Activated CD4-positive, alpha-beta T cell treated with anti-CD3 and anti-CD28 coated beads, Interleukin-2, Interleukin-6, amounts not matched to agents 100 ng/mL and 50 ng/mL, durations not matched to agents 16 hours and 8 hours (primary cell): Measurements from ENCODE around the gene STARD3.
"Not testable (repeated sequence)": the region's sequence is repeated elsewhere in the genome, so short reads cannot be mapped to it uniquely, and the experiment has no call there.

Experiments used
- DNase-seq: peaks from one replicate; pipeline ENCODE4 v3.0.0-alpha.2; 2020

The STARD3 gene

DNA sequence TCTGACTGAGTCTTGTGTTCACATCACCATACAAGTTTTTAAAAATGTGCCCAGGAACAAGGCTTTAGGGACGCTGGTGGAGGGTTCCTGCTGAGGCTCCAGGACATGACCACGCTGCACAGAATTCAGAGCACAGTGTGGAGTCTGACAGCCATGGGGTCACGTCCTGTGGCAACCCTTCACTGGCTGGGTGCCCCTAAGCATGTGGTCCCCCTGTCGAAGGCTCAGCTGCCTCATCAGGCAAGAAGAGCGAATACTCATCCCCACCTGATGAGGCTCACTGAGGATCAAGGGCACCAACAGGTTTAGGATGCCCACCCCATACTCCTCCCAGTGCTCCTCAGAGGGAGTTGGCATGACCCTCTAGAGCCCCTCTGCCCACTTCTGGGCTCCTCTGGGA lies 37.2 kb downstream of the STARD3 start:
- no peak for DNase-seq

- DNase-seq: no peak
These were observed 37.9 kb downstream of the STARD3 start for GRCh38 chr17:39674702-39675389.

DNA sequence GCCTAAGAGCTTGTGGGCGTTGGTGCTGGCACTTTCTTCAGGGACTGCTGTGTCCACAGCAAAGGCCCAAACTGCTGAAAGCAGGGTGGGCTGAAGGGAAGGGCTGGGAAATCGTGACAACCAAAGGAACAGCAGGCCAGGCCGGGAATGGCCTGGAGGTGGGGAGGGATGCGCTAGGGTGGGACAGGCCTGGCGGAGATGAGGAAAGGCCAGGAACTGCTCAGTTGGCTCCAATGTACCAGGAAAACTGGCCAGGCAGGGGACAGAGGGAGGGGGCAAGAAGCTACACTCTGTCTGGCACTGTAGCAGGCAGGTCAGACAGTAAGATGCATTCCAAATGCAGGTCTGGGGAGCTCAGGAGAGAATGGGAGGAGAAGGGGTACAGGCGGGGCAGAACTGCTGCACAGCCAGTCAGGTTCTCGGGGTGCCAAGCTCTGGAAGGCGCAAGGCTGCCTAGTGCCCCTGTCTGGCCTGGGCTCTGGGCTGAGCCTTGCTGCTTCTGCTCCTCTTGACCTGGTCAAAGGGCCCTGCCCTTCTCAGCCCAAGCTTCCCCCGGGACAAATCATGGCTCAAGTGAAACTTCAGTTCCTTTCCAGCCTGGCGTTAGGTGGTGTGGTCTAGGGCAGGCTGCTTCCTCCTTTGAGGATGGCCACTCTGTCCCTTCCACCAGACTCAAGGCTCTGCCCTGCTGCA lies 38.6 kb downstream of the STARD3 start:
- no peak for DNase-seq

DNA sequence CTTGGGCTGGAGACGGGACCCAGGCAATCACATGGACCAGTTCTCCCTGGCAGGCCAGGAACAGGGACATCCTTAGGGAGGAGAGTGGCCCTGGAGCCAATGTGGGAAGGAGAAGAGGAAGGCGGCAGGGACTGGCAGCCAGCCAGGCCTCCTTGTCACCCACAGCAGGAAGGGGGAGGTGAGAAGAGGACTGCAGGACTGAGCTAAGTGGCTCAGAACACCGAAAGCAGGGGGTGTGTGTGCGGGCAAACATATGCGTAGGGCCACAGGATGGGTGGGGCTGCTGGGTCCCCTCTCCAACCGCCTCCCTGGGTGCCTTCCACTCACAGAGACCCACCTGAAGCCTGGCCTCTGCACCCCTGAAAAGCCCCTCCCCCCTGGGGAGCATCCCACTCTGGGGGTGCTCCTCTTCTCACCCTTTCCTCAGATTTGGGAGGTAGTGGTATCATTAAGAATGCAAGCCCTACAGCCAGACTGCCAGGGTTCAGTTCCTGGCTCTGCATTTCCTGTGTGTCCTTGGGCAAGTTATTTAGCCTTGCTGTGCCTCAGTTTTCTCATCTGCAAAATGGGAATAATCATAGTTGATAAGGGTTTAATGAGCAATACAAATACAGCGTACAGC lies 39.4 kb downstream of the STARD3 start:
- DNase-seq: peak; percentile 57

GRCh38 chr17:39677072-39677471 lies 40.1 kb downstream of the STARD3 start:
- no peak for DNase-seq

- no peak for DNase-seq
These were observed 40.8 kb downstream of the STARD3 start for GRCh38 chr17:39677542-39678339.

GRCh38 chr17:39678340-39679116 lies 41.6 kb downstream of the STARD3 start:
- no peak for DNase-seq

GRCh38 chr17:39679521-39680192 lies 42.7 kb downstream of the STARD3 start:
- DNase-seq: peak; percentile 42

DNA sequence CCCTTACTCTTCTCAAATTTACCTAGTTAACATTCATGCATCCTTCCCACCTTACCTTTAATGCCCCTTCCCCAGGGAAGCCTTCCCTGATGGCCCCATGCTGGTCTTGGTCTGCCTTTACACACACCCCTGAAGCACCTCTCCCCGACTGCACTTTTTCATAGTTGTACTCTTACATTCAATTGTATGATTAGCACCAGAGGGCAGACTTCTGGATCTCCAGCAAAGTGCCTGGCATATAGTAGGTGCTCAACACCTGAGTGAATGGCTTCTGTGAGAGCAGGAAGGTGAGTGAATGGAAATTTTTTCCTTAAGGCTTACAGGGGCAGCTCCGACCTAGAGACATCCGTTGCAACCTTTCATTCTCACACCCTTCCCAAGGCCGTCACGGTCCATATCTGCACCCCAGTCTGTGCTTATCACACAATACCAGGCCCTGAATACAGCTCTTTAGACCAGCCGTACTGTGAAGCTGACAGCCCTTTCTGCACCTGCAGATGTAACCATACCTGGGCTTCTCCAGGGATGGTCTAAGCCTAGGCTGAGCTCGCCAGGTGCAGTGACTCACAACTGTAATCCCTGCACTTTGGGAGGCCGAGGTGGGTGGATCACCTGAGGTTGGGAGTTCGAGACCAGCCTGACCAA lies 46.5 kb downstream of the STARD3 start:
- DNase-seq: no peak

- no peak for DNase-seq
These were observed 47.6 kb downstream of the STARD3 start for GRCh38 chr17:39684369-39685192.

GRCh38 chr17:39687101-39687545 lies 50.2 kb downstream of the STARD3 start:
- DNase-seq: no peak

DNA sequence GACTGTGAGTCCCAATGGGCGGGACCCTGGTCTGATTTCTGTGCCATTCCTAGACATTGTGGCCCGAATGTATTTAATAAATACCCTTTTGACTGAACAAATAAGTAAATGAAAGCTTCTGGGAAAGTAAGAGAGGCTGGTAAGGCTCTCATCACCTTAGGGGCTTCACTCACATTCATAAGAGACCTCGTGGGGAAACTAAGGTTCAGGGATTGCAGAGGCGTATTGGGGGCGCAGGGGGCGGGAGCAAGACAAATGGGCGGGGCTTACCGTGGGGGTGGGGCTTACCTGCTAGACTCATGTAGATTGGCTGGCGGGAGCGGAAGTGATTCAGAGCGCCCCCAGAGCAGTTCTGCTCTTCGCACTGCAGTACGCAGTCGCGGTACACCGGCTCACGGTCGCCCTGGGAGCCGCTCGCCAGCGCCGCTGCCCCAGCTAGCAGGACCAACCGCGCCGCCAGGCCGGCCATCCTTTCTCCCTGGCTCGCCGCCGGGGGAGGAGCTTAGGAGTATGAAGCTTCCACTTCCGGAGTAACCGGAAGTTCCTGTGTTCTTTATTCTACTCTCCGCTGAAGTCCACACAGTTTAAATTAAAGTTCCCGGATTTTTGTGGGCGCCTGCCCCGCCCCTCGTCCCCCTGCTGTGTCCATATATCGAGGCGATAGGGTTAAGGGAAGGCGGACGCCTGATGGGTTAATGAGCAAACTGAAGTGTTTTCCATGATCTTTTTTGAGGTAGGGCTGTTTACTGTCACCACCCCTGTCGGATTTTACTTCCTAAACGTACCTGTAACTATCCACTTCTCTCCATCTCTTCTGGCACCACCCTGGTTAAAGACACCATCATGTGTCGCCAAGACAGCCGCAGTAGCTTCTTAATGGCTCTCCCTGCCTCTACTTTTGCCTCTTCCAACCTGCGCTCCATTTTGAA lies 50.9 kb downstream of the STARD3 start, which contains the start of gene PGAP3:
Gene PGAP3, minus strand, starts transcription at position 512 of the 929 bp plus-strand sequence. Its CDS starts 43 bp downstream, at position 469.
- DNase-seq: peak; percentile 90

DNA sequence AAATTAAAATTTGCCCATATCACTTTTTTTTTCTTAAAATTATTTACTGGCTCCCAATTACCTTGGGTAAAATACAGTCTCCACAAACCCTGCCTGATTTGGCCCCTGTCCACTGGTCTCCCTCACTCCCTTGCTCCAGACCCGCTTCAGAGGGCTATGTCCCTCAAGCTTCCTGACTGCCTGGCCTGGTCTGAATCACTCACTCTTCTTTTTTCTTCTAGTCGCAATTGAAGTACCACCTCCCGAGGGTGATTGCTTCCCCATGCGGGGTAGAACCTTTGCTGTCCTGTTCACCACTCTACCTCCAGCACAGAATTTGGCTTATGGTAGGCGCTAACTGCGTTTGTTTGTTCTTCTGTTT lies 51.5 kb downstream of the STARD3 start:
- no peak for DNase-seq

DNA sequence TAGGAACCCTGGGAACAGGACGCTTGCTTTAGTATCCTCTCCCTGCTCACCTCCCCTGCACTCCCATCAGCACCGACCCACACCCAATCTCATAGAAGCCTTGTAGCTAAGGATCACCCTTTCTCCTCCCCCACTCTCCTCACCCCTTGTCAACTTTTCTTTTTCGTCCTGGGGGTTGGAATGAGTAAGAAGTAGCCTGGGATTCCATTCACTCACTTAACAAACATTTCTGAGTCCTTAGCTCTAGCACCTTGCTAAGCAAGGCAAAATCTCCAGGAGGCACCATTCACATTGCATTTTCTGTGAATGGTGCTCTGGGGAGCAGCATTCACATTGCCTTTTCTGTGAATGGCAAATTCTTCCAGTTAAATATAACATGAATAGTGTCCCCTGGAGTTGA lies 52.0 kb downstream of the STARD3 start:
- DNase-seq: no peak

DNA sequence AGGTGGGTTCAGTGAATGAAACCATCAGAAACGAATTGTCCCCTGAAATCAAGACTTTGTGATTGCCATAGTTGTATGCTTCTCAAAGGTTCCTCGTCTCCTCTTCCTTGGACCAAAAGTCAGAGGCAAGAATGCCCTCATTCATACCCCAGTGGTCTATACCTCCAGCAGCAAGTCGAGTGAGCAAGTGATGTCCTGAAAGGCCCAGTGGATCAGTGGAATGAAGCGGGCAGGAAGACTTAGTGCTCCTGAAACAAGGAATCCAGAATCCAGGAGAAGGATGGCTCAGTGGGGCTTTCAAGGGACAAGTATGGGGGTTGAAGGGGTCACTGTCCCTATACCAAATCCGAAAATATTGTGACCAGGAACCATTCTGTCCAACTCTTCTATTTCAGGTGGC lies 57.6 kb downstream of the STARD3 start:
- no peak for DNase-seq

- DNase-seq: no peak
These were observed 58.1 kb downstream of the STARD3 start for GRCh38 chr17:39695089-39695474.

- DNase-seq: no peak
These were observed 59.8 kb downstream of the STARD3 start for GRCh38 chr17:39696731-39697130.

GRCh38 chr17:39697961-39698360 lies 61.0 kb downstream of the STARD3 start:
- DNase-seq: no peak

DNA sequence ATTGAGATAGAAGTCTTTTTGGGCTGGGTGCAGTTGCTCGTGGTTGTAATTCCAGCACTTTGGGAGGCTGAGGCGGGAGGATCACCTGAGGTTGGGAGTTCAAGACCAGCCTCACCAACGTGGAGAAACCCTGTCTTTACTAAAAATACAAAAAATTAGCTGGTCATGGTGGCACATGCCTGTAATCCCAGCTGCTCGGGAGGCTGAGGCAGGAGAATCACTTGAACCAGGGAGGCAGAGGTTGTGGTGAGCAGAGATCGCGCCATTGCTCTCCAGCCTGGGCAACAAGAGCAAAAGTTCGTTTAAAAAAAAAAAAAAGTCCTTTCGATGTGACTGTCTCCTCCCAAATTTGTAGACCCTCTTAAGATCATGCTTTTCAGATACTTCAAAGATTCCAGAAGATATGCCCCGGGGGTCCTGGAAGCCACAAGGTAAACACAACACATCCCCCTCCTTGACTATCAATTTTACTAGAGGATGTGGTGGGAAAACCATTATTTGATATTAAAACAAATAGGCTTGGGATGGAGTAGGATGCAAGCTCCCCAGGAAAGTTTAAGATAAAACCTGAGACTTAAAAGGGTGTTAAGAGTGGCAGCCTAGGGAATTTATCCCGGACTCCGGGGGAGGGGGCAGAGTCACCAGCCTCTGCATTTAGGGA lies 62.3 kb downstream of the STARD3 start:
- not testable (repeated sequence) for DNase-seq
